Activated T-cell treated with anti-CD3 and anti-CD28 coated beads for 48 hours (primary cell): ENCODE data around the gene SLC7A4.

Experiments used
- DNase-seq: peaks from one replicate; pipeline ENCODE4 v3.0.0-alpha.2; 2020; ENCODE audit warnings: low read depth

SLC7A4 gene

GRCh38 chr22:20998411-20999336 lies 33.7 kb downstream of the SLC7A4 start:
- DNase-seq, result no peak

- DNase-seq, result no peak
These were observed 34.7 kb downstream of the SLC7A4 start for GRCh38 chr22:20997536-20998257.

- DNase-seq, result no peak
These were observed 35.5 kb downstream of the SLC7A4 start for GRCh38 chr22:20996598-20997535.

GRCh38 chr22:20996031-20996410 lies 36.3 kb downstream of the SLC7A4 start:
- DNase-seq, result no peak

GRCh38 chr22:20995329-20996030 lies 36.9 kb downstream of the SLC7A4 start:
- no peak for DNase-seq

- DNase-seq, result no peak
These were observed 37.5 kb downstream of the SLC7A4 start for GRCh38 chr22:20994902-20995241.

GRCh38 chr22:20994128-20994901 lies 38.0 kb downstream of the SLC7A4 start:
- no peak for DNase-seq

GRCh38 chr22:20993304-20994127 lies 38.8 kb downstream of the SLC7A4 start:
- no peak for DNase-seq

- DNase-seq, result no peak
These were observed 39.7 kb downstream of the SLC7A4 start for GRCh38 chr22:20992456-20993303.

- DNase-seq, result no peak
These were observed 40.3 kb downstream of the SLC7A4 start for GRCh38 chr22:20992056-20992442.

GRCh38 chr22:20991252-20992055 lies 40.9 kb downstream of the SLC7A4 start:
- DNase-seq, result no peak

GRCh38 chr22:20990184-20991180 lies 41.9 kb downstream of the SLC7A4 start:
- DNase-seq, result no peak

- no peak for DNase-seq
These were observed 42.8 kb downstream of the SLC7A4 start for GRCh38 chr22:20989323-20990138.

- DNase-seq, result no peak
These were observed 43.6 kb downstream of the SLC7A4 start for GRCh38 chr22:20988573-20989322.

- DNase-seq, result no peak
These were observed 45.0 kb downstream of the SLC7A4 start for GRCh38 chr22:20987375-20987774.
